Heart right ventricle (tissue), 16 donors: ENCODE measurements around the gene GRID1. TPM values are rescaled to one million over a fixed set of nuclear protein-coding genes. Genes with fewer than 3 reads are reported as not detected.

ENCODE experiments used
- ATAC-seq, 8 donors: fragments of 200-7000 bp; cut with Tn5 transposase; one replicate each; pipeline ENCODE4 v1.9.1; 2020; ENCODE audit warnings: mild to moderate bottlenecking in 8 of 8, moderate library complexity in 8 of 8, moderate number of reproducible peaks in 1 of 8
- DNase-seq, 2 donors: peaks; one replicate each; pipeline ENCODE4 v3.0.0-alpha.2; 2020
- H3K27ac ChIP-seq, 10 donors: fragments of 200-600 bp; sonication (generic) in 2 of 10; one replicate each; pipeline versions ENCODE4 v1.5.0 to v1.8.0; 2020 to 2022; ENCODE audit warnings: mild to moderate bottlenecking in 3 of 10
- H3K27me3 ChIP-seq, 7 donors: fragments of 200-600 bp; one replicate each; pipeline ENCODE4 v1.8.0; 2021 to 2022; ENCODE audit warnings: mild to moderate bottlenecking in 2 of 7
- H3K36me3 ChIP-seq, 9 donors: fragments of 200-600 bp; sonication (generic) in 1 of 9; one replicate each; pipeline versions ENCODE4 v1.5.0 to v1.8.0; 2020 to 2022; ENCODE audit warnings: mild to moderate bottlenecking in 2 of 9
- H3K4me1 ChIP-seq, 9 donors: fragments of 200-600 bp; sonication (generic) in 1 of 9; one replicate each; pipeline versions ENCODE4 v1.5.0 to v1.8.0; 2020 to 2022; ENCODE audit warnings: mild to moderate bottlenecking in 4 of 9
- H3K4me3 ChIP-seq, 10 donors: fragments of 200-600 bp; sonication (generic) in 2 of 10; one replicate each; pipeline versions ENCODE4 v1.5.0 to v1.8.0; 2020 to 2022; ENCODE audit warnings: mild to moderate bottlenecking in 7 of 10, moderate library complexity in 2 of 10
- H3K9me3 ChIP-seq, 11 donors: fragments of 200-600 bp in 10 of 11; sonication (generic) in 2 of 11; one replicate each; pipeline versions ENCODE4 v1.5.0 to v1.8.0; 2013 to 2022; ENCODE audit warnings: mild to moderate bottlenecking in 2 of 11, control low read depth in 1 of 11, moderate library complexity in 1 of 11
- WGBS, 2 donors: extraction: QIAGEN DNeasy Blood & Tissue Kit; methylation state at CpG; one replicate each; pipeline ENCODE4 v1.1.7; 2013; ENCODE audit warnings: inconsistent platforms in 1 of 2; 5-methylcytosine and 5-hydroxymethylcytosine counted together
- intact Hi-C, 10 donors: fragments of 100-400 bp; cut with DNase I; formaldehyde crosslinking; loops; one replicate each; pipeline versions ENCODE4 v1.11.1 to v1.14.2; 2022
- polyA plus RNA-seq, 2 donors: library from polyadenylated mRNA; stranded (reverse); fragments of 200-250 nt; gene quantifications; one replicate each; pipeline ENCODE4 v1.2.3, GENCODE V29; 2013
- total RNA-seq, 10 donors: library from RNA; stranded (reverse); fragmentation: NEBNext Ultra II Directional in 3 of 10; extraction: Animal tissue kit (Norgen Biotek cat#: 25700) in 3 of 10; gene quantifications; one replicate each; pipeline versions ENCODE4 v1.2.1 to v1.2.4, GENCODE V29; 2021 to 2023
- TF ChIP-seq, protein P1 (sequence below), 9 donors: fragments of 200-600 bp; sonication (generic) in 2 of 9; IDR thresholded peaks; one replicate each; pipeline versions ENCODE4 v1.5.0 to v1.8.0; 2021 to 2022; ENCODE audit warnings: antibody characterized with exemption in 9 of 9, mild to moderate bottlenecking in 5 of 9, moderate library complexity in 1 of 9
- donor health status: Arrhythmogenic right ventricular cardiomyopathy.
- donor health status: ischemic (EF 13 %, LVEDD 7.1; RV severe dilation, severe dysfunction).
- donor health status: healthy with polysubstance abuse.
- donor health status: DM: no; HTN: yes; CAD: no.
- donor health status: DM: no; HTN: no; CAD: no.
- donor health status: ischemic (EF 25% LVEDD 6.9; RV normal size, moderate dysfunction).
- donor health status: ischemic (EF 25% LVEDD 5.7; RV mildly dilated, moderate dysfunction).
- donor health status: healthy.
- donor health status: DM: yes; HTN: yes; CAD: no.
- donor health status: Ischemic cardiomyopathy.
- donor health status: ischemic (EF 35%, LVEDD 5.7; RV mildly dilated, moderate dysfunction).
- donor health status: nonischemic (EF 11% LVEDD 7.7; RV severe dilation, severe dysfunction).
- donor health status: DM: yes; HTN: yes; CAD: no.
- donor health status: PGD.
- donor health status: ischemic (EF 29% LVEDD 5.4; RV normal size, mild dysfunction).
- donor health status: nonischemic (EF 23%, LVEDD 6.1; RV moderate dilation, normal function).

Gene GRID1
- total and polyA plus RNA-seq, 12 donors: 0.44 to 3.4 (median 1.5) TPM

DNA sequence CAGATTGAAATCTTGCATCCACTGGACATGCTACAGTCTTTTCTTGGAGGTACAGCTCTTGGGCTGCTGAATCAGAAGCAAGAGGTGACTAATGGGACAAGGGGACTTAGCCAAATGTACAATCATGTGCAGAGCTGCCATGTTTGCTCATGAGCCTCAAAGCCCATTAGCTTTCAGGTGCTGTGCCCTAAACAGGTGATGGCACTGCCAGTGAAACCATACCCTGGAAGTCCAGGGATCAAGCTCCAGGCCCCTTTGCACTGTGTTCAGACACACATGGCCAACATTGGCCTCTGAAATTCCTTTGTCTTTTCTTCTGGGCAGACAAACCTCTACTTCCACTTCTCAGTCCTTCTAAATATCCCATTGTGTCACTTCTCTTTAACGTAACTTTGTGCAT lies 328.2 kb downstream of the GRID1 start:
- TF ChIP-seq, protein P1, sequence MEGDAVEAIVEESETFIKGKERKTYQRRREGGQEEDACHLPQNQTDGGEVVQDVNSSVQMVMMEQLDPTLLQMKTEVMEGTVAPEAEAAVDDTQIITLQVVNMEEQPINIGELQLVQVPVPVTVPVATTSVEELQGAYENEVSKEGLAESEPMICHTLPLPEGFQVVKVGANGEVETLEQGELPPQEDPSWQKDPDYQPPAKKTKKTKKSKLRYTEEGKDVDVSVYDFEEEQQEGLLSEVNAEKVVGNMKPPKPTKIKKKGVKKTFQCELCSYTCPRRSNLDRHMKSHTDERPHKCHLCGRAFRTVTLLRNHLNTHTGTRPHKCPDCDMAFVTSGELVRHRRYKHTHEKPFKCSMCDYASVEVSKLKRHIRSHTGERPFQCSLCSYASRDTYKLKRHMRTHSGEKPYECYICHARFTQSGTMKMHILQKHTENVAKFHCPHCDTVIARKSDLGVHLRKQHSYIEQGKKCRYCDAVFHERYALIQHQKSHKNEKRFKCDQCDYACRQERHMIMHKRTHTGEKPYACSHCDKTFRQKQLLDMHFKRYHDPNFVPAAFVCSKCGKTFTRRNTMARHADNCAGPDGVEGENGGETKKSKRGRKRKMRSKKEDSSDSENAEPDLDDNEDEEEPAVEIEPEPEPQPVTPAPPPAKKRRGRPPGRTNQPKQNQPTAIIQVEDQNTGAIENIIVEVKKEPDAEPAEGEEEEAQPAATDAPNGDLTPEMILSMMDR (IDR thresholded peaks at IDR 0.05): no peak
- Histone ChIP-seq H3K4me1 (peaks cover 0 to 15% (median 0%) of the 10 kb centered on the region in 9 donors), H3K4me3 (no peak overlapping the region), H3K36me3 (no peaks in the 10 kb centered on the region), H3K9me3 (no peaks in the 10 kb centered on the region), H3K27me3 (no peaks in the 10 kb centered on the region), H3K27ac (no peak overlapping the region)
- no peak for DNase-seq
- ATAC-seq: no peak
- intact Hi-C loops: no loop called here
- 89 to 96% methylated on average over 1 of the region's 1 CpG for WGBS, 2 donors

DNA sequence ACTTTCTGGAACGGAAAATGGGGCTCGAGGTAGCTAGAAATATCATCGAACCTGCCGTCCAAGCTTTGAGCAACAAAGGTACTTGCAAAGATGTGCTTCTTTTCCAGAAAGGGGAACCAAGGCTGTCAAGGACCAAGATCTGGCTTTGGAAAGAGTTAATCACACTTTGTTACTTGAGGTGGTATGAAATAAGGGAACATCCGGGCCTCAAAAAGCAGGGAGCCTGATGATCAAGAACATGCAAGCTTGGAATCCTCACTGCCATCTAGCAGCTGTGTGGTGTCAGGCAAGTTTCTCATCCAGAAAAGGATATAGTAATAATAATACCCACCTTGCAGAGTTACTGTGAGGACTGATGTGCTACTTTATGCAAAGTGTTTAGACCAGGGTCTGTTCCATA lies 329.5 kb downstream of the GRID1 start:
- Histone ChIP-seq H3K9me3 (no peaks in the 10 kb centered on the region), H3K4me3 (no peak overlapping the region), H3K4me1 (peaks cover 0 to 15% (median 0%) of the 10 kb centered on the region in 9 donors), H3K27me3 (no peaks in the 10 kb centered on the region), H3K36me3 (no peaks in the 10 kb centered on the region), H3K27ac (no peak overlapping the region)
- TF ChIP-seq, protein P1 (IDR thresholded peaks at IDR 0.05): no peak
- intact Hi-C loops: no loop called here
- 71 to 79% methylated on average over 5 of the region's 5 CpGs for WGBS, 2 donors
- ATAC-seq: no peak
- no peak for DNase-seq

DNA sequence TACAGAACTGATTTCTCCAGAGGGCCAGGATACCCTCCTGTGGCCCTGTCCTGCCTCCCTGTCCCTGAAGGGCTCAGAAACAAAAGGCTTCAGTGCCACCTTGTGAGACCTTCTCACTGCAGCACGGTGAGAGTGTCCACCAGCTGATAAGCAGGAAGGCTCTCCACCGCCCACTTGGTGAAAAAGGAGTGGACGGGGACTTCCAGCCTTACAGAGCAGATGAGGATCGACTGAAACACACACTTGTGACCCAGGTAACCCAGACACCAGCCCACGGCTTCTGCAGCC lies 330.1 kb downstream of the GRID1 start:
- Histone ChIP-seq H3K36me3 (no peaks in the 10 kb centered on the region), H3K27me3 (no peaks in the 10 kb centered on the region), H3K4me1 (peaks cover 0 to 15% (median 0%) of the 10 kb centered on the region in 9 donors), H3K4me3 (no peak overlapping the region), H3K27ac (no peak overlapping the region), H3K9me3 (no peaks in the 10 kb centered on the region)
- DNase-seq (no peak), ATAC-seq (peak in 5 of 8 donors; percentile 24 to 77 (median 45))
- intact Hi-C loops: no loop called here
- 52 to 62% methylated on average over 5 of the region's 5 CpGs for WGBS, 2 donors
- TF ChIP-seq, protein P1 (IDR thresholded peaks at IDR 0.05): peak in 1 of 9 donors; percentile 17

DNA sequence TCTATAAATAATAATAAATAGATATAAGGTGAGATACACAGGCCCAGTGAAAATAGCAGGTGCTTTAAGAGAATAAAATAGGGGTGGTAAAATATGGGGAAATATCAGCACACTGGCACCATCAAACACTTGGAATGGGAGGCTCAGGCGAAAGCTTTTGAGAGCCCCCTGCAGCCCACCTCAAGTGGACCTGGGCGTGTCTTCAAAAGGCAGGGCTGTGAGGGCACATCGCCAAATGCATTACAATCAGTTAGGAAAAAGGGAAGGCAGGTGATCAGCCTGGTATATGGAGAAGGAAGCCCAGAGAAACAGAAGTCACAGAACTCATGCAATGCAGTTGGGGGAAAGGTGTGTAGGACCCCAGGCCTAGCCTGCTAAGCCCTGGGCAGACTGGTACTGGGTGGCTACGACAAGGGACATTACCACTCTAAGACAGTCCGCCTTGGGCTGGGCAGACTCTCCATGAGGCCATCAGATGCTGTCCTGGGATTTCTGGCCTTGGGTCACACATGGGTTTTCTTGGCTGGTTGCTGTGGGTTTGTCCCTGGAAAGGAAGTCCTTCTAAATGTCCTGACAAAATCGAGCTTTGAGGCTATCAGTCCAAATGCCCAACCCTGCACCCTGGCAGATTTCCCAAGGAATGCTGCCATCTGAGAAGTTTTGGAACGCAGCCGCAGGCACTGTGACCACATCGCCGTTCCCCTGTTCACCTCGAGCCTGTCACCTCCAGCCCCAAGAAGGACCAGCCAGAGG lies 330.6 kb downstream of the GRID1 start:
- no peak overlapping the region for H3K4me3 ChIP-seq
- no peak overlapping the region for H3K27ac ChIP-seq
- TF ChIP-seq, protein P1 (IDR thresholded peaks at IDR 0.05): no peak
- DNase-seq: no peak
- no peaks in the 10 kb centered on the region for H3K36me3 ChIP-seq
- WGBS, 2 donors: 59 to 71% methylated on average over 11 of the region's 11 CpGs
- peak in 5 of 8 donors; percentile 27 to 68 (median 38) for ATAC-seq
- H3K4me1 ChIP-seq: peaks cover 0 to 15% (median 0%) of the 10 kb centered on the region in 9 donors
- no peaks in the 10 kb centered on the region for H3K9me3 ChIP-seq
- no peaks in the 10 kb centered on the region for H3K27me3 ChIP-seq
- intact Hi-C loops: no loop called here
